BJ (cell line): Measurements from ENCODE around the gene CELSR3. TPM values are rescaled to one million over a fixed set of nuclear protein-coding genes. Genes with fewer than 3 reads are reported as not detected.
A peak's percentile ranks its signal among the peaks of the same experiment; 100 is the strongest.

Experiments
- CTCF ChIA-PET: fragments of 350-600 bp; formaldehyde crosslinking; extraction: SDS; loops from one replicate; lab custom pipeline; 2021; ENCODE audit warnings: antibody characterized with exemption, inconsistent platforms; lab: Yijun Ruan, JAX
- POLR2A ChIA-PET: fragments of 300-600 bp; sonication (Branson Sonifier 250); formaldehyde crosslinking; extraction: SDS; loops from one replicate; lab custom pipeline; 2021; ENCODE audit warnings: antibody characterized with exemption; lab: Charles Lee
- DNase-seq: peaks from one replicate; pipeline ENCODE4 v3.0.0-alpha.2; 2011; ENCODE audit warnings: low read depth
- H3K27me3 ChIP-seq: 2 replicates; pipeline ENCODE4 v1.6.0; 2011; ENCODE audit warnings: low read length; ENCODE audit not compliant: control insufficient read depth, insufficient read depth
- H3K36me3 ChIP-seq: 2 replicates; pipeline ENCODE4 v1.5.1; 2011; ENCODE audit warnings: low read length; ENCODE audit not compliant: control insufficient read depth, insufficient read depth
- H3K4me3 ChIP-seq: 2 replicates; pipeline ENCODE4 v1.5.1; 2011; ENCODE audit warnings: low read depth, mild to moderate bottlenecking, control low read depth, low read length
- CTCF ChIP-seq: IDR thresholded peaks from 2 replicates; pipeline ENCODE4 v1.5.1; 2011; ENCODE audit warnings: low read depth, mild to moderate bottlenecking, control low read depth, inconsistent platforms, low read length, moderate library complexity; ENCODE audit not compliant: insufficient read depth
- polyA plus RNA-seq: library from polyadenylated mRNA; depleted of rRNA; stranded (reverse); fragments of >200 nt; gene quantifications from 2 replicates; pipeline ENCODE4 v1.2.3, GENCODE V29; 2011

The CELSR3 gene
- polyA plus RNA-seq, 1 experiment, result 0.88 TPM

- ChIA-PET POLR2A (interaction anchor here (0.6 kb wide), 1 partner anchor 19 kb away, joined by 4 read pairs; no protein-coding TSS in a partner anchor), CTCF (interaction anchor here (0.7 to 1.8 kb wide), 13 partner anchors 9 to 214 kb away, joined by 3 to 13 read pairs (median 4); partner anchors contain the start of gene CELSR3)
- H3K36me3 ChIP-seq, result peaks cover 34% of the 10 kb centered on the region
- DNase-seq, result no peak
- TF ChIP-seq CTCF, result no peak
- H3K4me3 ChIP-seq, result no peak overlapping the region
- no peaks in the 10 kb centered on the region for H3K27me3 ChIP-seq
Measured at GRCh38 chr3:48686538-48687219, 24.0 kb upstream of the CELSR3 start.

- Histone ChIP-seq H3K36me3 (peaks cover 39% of the 10 kb centered on the region), H3K27me3 (no peaks in the 10 kb centered on the region), H3K4me3 (peak within 1 kb of the TSS; percentile 67)
- no peak for DNase-seq
- CTCF ChIA-PET, result interaction anchor here (0.6 to 1.8 kb wide), 16 partner anchors 10 to 259 kb away, joined by 3 to 13 read pairs (median 4); partner anchors contain the start of gene CELSR3
- peak; percentile 72 for TF ChIP-seq CTCF
- POLR2A ChIA-PET, result interaction anchor here (0.6 to 1.0 kb wide), 2 partner anchors 20 to 51 kb away, joined by 4 read pairs; partner anchors contain the start of gene SLC26A6
Measured at GRCh38 chr3:48685603-48686511, 23.2 kb upstream of the CELSR3 start, which contains the start of gene NCKIPSD. NCKIPSD (minus strand) TSS chr3:48685915; CDS start chr3:48685807, 108 bp downstream.

DNA sequence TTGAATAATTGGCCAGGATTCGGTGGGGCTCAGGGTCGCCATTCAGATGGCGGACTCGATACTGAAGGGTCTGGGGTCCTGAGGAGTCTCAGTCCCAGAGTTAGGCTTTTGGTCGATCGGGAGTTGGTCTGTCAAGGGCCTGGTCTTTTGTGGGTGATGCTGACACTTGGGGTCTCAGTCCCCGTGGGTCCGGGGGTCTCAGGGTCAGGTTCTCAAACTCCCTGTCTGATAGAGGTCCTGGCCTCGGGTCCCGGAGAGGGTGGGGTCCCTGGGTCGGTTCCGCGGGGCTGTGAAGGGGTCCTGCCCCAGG lies 22.6 kb upstream of the CELSR3 start:
- Histone ChIP-seq H3K27me3 (no peaks in the 10 kb centered on the region), H3K4me3 (peak overlapping the region; percentile 67), H3K36me3 (peaks cover 41% of the 10 kb centered on the region)
- TF ChIP-seq CTCF, result peak; percentile 54
- ChIA-PET POLR2A (interaction anchor here (0.8 to 1.0 kb wide), 2 partner anchors 16 to 50 kb away, joined by 3 to 4 read pairs; partner anchors contain the start of gene SLC26A6), CTCF (interaction anchor here (1.0 to 2.5 kb wide), 11 partner anchors 11 to 284 kb away, joined by 3 to 16 read pairs (median 6); partner anchors contain the start of gene CELSR3)
- no peak for DNase-seq

GRCh38 chr3:48684480-48685143 lies 21.9 kb upstream of the CELSR3 start:
- Histone ChIP-seq H3K27me3 (no peaks in the 10 kb centered on the region), H3K36me3 (peaks cover 43% of the 10 kb centered on the region), H3K4me3 (peak overlapping the region; percentile 67)
- TF ChIP-seq CTCF, result no peak
- POLR2A ChIA-PET, result interaction anchor here (0.6 to 0.8 kb wide), 3 partner anchors 8 to 15 kb away, joined by 3 read pairs; no protein-coding TSS in a partner anchor
- DNase-seq, result no peak
- CTCF ChIA-PET, result interaction anchor here (0.5 to 2.5 kb wide), 12 partner anchors 11 to 1543 kb away, joined by 3 to 16 read pairs (median 4); partner anchors contain the start of genes CELSR3 and PFKFB4
